Fibroblast of lung (primary cell): ENCODE measurements around the gene IDI1.

ENCODE experiments used
- CTCF ChIP-seq, 2 donors: IDR thresholded peaks in 1 of 2; conservative IDR thresholded peaks in 1 of 2; 1 replicate in 1 of 2; 2 replicates in 1 of 2; pipeline ENCODE4 v1.5.1; 2011 to 2012; ENCODE audit warnings: low read length in 2 of 2, control low read depth in 1 of 2, inconsistent platforms in 1 of 2, low read depth in 1 of 2, mild to moderate bottlenecking in 1 of 2
- EZH2 ChIP-seq: IDR thresholded peaks from 2 replicates; pipeline ENCODE4 v1.5.1; 2012; ENCODE audit warnings: low read length, control low read depth, mild to moderate bottlenecking; ENCODE audit errors: missing control alignments

- TF ChIP-seq CTCF (conservative IDR thresholded peaks at IDR 0.05 in 1 of 2, IDR thresholded peaks at IDR 0.05 in 1 of 2; ENCODE audit: low read depth in 1 of 2, low read length in 2 of 2) (no peak), EZH2 (no peak)
These were observed 23.2 kb downstream of the IDI1 start, which contains the start of gene IDI2 for GRCh38 chr10:1025683-1026082.
